GM19324 (cell line): Measurements from ENCODE around the gene G6PC1.
"Not testable (repeated sequence)": the region's sequence is repeated elsewhere in the genome, so short reads cannot be mapped to it uniquely, and the experiment has no call there.

Source experiments
- ATAC-seq: cut with Tn5 transposase; IDR thresholded peaks from one replicate; pipeline ENCODE4 v1.9.1; 2021; ENCODE audit warnings: mild to moderate bottlenecking, moderate library complexity; ENCODE audit not compliant: unreplicated experiment, low FRiP score

G6PC1 gene

GRCh38 chr17:42898147-42898811 lies 2.3 kb upstream of the G6PC1 start:
- no peak for ATAC-seq

GRCh38 chr17:42899981-42900380 lies 618 bp upstream of the G6PC1 start:
- ATAC-seq: not testable (repeated sequence)

DNA sequence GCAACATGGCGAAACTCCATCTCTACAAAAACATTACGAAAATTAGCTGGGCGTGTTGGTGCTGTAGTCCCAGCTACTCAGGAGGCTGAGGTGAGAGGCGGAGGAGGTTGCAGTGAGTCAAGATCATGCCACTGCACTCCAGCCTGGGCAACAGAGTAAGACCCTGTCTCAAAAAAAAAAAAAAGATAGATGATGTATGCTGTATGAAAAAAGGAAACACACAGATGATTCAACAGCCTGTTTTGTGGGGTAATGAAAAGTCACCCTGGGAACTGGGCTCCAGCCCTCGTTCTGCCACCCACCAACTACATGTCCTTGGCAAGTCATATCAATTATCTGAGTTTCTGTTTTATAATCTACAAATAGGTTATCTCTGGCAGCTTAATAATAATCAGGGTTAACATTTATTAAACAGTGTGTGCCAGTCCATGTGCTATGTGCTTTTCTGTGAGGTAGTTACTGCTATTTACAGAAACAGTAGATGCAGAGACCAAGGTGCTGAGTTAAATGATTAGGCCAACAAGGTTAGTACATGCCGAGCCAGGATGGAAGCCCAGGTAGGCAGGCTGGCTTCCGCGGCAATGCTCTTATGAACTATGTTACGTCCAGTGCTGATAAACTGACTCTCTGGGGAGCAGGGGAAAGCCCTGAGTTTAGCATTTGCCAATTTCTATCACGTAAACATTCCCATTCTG lies 1.1 kb downstream of the G6PC1 start:
- no peak for ATAC-seq

GRCh38 chr17:42904110-42904469 lies 3.5 kb downstream of the G6PC1 start:
- no peak for ATAC-seq

DNA sequence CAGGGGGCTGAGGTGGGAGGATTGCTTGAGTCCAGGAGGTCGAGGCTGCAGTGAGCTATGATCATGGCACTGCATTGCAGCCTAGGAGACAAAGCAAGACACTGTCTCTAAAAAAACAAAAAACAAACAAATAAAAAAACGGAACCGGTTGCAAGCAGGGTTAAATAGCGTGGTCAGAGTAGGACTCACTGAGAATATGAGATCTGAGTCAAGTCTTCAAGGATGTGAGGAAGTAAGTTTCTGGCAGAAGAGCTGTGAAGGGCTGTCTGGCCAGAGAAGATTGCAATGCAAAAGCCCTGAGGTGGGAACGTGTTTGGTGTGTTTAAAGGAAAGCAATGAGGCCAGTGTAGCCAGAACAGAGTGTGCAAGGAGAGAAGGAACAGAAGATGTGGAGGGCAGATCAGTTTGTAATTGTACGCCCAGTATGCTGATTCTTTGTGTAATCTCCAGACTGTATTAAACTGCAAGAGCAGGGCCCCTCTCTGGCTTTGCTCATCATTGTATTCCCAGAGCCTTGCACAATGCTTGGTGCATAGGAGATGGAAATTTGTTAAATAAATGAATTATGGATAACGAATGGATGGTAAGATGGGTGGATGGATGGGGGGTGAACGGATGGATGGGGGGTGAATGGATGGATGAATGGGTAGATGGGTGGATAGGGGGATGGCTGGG lies 6.3 kb downstream of the G6PC1 start:
- ATAC-seq: no peak

DNA sequence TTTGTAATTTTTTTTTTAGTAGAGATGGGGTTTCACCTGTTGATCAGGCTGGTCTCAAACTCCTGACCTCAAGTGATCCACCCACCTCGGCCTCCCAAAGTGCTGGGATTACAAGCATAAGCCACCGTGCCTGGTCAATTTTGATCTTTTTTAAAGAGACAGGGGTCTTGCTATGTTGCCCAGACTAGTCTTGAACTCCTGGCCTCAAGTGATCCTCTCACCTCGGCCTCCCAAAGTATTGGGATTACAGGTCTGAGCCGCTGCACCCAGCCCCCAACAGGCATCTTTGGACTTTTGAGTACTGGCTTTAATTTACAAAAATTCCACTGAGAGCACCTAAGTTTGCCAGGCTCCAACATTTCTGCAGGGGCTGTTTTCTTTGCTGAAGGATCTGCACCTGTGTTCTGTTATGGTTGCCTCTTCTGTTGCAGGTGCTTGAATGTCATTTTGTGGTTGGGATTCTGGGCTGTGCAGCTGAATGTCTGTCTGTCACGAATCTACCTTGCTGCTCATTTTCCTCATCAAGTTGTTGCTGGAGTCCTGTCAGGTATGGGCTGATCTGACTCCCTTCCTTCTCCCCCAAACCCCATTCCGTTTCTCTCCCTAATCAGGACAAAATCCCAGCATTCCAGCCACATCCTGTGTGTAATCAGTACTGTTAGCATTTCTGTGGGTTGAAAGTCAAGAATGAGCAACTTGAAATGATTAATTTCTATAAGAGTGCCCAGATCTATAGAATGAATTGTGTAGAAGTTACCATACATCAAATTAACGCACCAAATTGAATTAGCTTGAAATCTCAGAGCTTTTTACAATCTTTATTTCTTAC lies 8.5 kb downstream of the G6PC1 start:
- ATAC-seq: no peak

- ATAC-seq: no peak
Observed at GRCh38 chr17:42913522-42913921, 12.9 kb downstream of the G6PC1 start.

DNA sequence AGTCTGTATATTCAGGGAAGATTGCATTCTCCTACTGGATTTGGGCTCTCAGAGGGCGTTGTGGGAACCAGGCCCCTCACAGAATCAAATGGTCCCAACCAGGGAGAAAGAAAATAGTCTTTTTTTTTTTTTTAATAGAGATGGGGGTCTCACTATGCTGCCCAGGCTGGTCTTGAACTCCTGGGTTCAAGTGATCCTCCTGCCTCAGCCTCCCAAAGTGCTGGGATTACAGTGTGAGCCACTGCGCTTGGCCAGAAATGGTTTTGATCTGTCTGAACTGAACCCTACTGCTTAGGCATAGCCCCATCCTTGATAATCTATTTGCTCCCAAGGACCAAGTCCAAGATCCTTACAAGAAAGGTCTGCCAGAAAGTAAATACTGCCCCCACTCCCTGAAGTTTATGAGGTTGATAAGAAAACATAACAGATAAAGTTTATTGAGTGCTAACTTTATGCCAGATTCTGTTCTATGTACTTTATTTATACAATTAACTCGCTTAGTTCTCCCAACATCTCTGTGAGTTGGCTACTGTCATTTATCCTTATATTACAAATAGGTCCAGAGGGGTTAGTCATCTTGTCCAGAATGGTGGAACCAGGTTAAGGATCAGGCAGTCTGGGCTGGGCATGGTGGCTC lies 13.5 kb downstream of the G6PC1 start:
- ATAC-seq: no peak

DNA sequence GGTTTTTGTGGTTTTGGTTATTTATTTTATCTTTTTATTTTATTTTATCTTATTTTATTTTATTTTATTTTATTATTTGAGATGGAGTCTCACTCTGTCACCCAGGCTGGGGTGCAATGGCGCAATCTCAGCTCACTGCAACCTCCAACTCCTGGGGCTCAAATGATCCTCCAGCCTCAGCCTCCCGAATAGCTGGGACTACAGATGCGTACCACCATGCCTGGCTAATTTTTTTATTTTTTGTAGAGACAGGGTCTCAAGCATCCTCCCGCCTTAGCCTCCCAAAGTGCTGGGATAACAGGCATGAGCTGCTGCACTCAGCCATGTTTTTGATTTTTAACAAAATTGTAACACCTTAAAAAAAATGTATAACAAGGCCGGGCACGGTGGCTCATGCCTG lies 14.7 kb downstream of the G6PC1 start:
- not testable (repeated sequence) for ATAC-seq

GRCh38 chr17:42916388-42917235 lies 16.0 kb downstream of the G6PC1 start:
- not testable (repeated sequence) for ATAC-seq

GRCh38 chr17:42917236-42917603 lies 16.6 kb downstream of the G6PC1 start:
- ATAC-seq: no peak

DNA sequence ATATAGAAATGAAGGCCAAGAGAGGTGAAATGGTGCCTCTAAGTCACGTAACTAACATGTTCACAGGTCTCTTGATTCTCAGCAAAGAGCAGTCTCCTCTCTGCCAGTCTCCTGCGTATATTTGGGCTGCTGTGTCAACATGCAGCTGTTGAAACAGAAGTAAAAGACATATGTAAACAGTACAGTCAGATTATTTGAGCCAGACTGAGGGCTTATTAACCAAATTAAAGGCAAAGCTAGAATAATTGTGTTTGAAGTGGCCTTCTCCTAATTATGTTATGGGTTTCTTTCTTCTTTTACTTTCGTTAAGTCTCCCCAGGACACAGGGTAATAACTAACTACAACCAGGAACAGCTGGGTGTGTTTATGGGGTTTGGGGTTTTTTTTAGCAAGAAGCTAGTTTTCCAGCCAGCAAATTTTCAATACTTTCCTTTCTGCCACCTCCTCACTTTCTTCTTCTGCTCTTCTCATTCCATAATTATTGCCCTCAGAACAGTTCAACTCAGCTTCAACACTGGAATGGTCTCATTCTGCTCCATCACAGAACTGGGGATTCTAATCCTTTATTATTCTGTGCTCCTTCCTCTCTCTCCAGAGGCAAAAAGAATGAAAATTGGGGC lies 18.4 kb downstream of the G6PC1 start:
- no peak for ATAC-seq

DNA sequence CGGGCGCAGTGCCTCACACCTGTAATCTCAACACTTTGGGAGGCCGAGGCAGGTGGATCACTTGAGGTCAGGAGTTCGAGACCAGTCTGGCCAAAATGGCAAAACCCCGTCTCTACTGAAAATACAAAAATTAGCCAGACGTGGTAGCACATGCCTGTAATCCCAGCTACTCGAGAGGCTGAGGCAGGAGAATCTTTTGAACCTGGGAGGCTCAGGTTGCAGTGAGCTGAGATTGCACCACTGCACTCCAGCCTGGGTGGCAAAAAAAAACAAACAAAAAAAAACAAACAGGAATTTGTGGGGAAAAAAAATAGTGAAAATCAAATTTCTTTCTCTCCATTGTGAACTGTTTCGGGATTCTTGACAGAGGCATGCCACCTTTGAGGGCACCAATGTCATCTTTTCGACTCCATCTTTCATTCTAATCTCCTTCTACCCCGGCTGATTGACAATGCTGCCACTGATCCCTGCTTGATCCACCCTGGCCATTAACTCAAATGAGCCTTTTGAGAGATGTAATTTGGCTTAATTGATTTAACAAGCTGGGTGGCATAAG lies 19.0 kb downstream of the G6PC1 start:
- ATAC-seq: not testable (repeated sequence)

- ATAC-seq: no peak
Observed at GRCh38 chr17:42920106-42920900, 19.7 kb downstream of the G6PC1 start.

DNA sequence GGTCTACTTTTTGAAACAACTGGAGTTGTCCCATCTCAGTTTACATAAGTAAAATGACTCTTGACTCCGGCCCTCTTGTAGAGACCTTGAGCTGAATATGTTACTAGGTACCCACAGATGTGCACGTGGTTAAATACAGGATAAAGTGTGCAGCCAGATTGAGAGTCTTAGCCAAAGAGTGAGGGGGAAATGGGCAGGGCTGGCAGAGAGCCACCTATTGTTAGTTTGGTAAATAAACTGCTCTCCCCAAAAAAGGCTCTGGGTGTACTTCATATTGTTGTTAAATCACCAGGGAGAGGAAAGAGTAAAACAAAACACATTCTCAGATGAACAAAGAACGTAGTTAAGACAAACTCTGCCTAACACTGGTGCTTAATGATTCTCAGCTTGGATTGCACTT lies 20.3 kb downstream of the G6PC1 start:
- ATAC-seq: no peak

DNA sequence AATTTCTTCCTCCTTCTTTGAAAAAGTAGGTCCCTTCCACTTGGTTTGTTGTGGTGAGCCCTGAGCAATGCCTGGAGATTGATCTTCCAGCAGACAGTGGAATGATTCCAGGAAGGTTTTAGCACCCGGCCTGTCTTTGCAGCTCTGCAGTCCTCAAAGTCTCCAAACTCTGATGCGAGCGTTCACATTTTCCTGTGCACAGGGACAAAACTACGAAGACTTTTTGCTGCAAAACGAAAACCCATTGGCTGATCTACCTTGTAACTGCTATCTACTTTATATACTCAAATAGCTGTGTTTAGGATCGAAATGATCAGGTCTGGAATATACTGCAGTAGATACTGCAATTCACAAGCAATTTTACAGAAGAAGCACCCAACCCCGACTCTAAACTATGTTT lies 21.7 kb downstream of the G6PC1 start:
- no peak for ATAC-seq

GRCh38 chr17:42923472-42923871 lies 22.9 kb downstream of the G6PC1 start:
- ATAC-seq: not testable (repeated sequence)

GRCh38 chr17:42924891-42925290 lies 24.3 kb downstream of the G6PC1 start:
- no peak for ATAC-seq
